ENCODE measurements around the gene CCT8L2.
"Not testable (repeated sequence)": the region's sequence is repeated elsewhere in the genome, so short reads cannot be mapped to it uniquely, and the experiment has no call there.

CCT8L2 gene, protein sequence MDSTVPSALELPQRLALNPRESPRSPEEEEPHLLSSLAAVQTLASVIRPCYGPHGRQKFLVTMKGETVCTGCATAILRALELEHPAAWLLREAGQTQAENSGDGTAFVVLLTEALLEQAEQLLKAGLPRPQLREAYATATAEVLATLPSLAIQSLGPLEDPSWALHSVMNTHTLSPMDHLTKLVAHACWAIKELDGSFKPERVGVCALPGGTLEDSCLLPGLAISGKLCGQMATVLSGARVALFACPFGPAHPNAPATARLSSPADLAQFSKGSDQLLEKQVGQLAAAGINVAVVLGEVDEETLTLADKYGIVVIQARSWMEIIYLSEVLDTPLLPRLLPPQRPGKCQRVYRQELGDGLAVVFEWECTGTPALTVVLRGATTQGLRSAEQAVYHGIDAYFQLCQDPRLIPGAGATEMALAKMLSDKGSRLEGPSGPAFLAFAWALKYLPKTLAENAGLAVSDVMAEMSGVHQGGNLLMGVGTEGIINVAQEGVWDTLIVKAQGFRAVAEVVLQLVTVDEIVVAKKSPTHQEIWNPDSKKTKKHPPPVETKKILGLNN

GRCh38 chr22:16592710-16593109 lies at the start of gene CCT8L2:
TSS of gene CCT8L2 (minus strand) at chr22:16592810. CDS start at chr22:16592550, 260 bp downstream.
- not testable (repeated sequence) for DNase-seq (ENCODE audit: low read depth); H3K4me3 ChIP-seq (replicated peaks; ENCODE audit: low read depth, low read length)

GRCh38 chr22:16635442-16635841 lies 42.8 kb upstream of the CCT8L2 start:
- not testable (repeated sequence) for H3K4me3 ChIP-seq (replicated peaks; ENCODE audit: low read depth, low read length); DNase-seq (ENCODE audit: low read depth)

DNA sequence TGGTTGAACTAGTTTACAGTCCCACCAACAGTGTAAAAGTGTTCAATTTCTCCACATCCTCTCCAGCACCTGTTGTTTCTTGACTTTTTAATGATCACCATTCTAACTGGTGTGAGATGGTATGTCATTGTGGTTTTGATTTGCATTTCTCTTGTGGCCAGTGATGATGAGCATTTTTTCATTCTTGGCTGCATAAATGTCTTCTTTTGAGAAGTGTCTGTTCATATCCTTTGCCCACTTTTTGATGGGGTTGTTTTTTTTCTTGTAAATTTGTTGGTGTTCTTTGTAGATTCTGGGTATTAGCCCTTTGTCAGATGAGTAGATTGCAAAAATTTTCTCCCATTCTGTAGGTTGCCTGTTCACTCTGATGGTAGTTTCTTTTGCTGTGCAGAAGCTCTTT lies 41.5 kb upstream of the CCT8L2 start:
- not testable (repeated sequence) for H3K4me3 ChIP-seq (replicated peaks; ENCODE audit: low read depth, low read length); DNase-seq (ENCODE audit: low read depth)

- not testable (repeated sequence) for DNase-seq (ENCODE audit: low read depth); H3K4me3 ChIP-seq (replicated peaks; ENCODE audit: low read depth, low read length)
Observed at GRCh38 chr22:16628476-16628875, 35.9 kb upstream of the CCT8L2 start.

DNA sequence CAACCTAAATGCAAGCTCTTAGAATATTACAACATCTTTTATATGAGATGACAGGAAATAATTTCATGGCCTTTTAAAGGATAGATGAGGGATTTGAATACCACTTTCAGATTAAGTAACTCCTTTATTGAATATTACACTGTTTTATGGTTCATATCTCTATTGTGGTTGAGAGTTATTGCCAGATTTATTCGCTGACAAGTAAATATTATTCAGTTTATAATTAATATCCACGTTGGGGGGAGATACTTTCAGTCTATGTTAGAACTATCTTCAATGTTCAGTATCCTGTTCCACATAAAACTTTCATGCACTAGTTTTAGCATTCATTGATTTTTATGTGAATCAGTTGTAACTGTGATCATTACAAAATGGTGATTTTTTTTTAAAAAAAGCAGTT lies 32.4 kb upstream of the CCT8L2 start:
- not testable (repeated sequence) for H3K4me3 ChIP-seq (replicated peaks; ENCODE audit: low read depth, low read length); DNase-seq (ENCODE audit: low read depth)

DNA sequence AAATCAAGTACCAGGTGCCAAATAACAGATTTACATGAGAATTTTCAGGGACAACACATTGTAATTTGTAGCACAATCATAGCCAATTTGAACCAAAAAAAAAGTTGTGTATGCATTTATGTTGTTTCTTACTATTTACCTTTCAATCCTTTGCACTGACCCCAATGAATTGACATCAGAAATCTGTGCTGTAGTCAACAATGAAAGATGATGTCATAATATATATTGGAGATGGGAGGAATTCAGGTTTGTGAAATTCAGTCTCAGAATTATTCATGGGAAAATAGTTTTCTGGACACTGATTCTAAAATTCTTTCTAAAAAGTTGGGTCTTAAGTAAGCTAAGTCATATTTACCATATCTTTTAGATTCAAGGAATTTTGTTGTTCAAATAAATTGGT lies 31.0 kb upstream of the CCT8L2 start:
- not testable (repeated sequence) for DNase-seq (ENCODE audit: low read depth); H3K4me3 ChIP-seq (replicated peaks; ENCODE audit: low read depth, low read length)

GRCh38 chr22:16617516-16617915 lies 24.9 kb upstream of the CCT8L2 start:
- H3K4me3 ChIP-seq (replicated peaks; ENCODE audit: low read depth, low read length); DNase-seq (ENCODE audit: low read depth): not testable (repeated sequence)

GRCh38 chr22:16616390-16616938 lies 23.9 kb upstream of the CCT8L2 start:
- DNase-seq (ENCODE audit: low read depth); H3K4me3 ChIP-seq (replicated peaks; ENCODE audit: low read depth, low read length): not testable (repeated sequence)

DNA sequence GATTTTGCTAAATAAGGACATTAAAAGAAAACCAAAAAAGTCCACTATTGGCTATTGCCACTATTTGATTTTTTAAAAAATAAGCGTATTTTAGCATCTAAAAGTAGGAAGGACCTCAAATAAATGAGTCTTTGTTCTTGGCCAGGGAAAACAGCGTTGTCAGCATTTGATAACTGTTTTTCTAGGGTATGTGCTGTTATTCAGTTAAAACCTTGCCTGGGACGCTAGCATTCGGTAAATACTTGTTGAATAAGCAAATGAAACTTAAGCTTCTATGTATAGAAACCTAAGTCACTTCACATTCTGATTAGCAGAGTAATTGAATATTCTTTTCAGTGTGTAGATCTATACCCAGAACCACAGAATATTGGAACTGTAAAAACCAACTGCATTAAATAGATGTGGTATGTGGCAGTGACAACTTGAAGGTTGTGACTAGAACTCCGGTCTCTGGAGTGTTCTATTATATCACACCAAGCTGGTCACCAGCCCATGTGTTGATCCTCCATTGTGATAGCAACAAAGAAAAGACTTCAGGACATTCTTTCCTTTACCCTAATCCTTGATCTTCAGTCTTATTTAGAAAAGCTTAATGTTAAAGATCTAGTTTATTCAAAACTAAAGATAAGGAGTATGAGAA lies 23.1 kb upstream of the CCT8L2 start:
- not testable (repeated sequence) for DNase-seq (ENCODE audit: low read depth)

DNA sequence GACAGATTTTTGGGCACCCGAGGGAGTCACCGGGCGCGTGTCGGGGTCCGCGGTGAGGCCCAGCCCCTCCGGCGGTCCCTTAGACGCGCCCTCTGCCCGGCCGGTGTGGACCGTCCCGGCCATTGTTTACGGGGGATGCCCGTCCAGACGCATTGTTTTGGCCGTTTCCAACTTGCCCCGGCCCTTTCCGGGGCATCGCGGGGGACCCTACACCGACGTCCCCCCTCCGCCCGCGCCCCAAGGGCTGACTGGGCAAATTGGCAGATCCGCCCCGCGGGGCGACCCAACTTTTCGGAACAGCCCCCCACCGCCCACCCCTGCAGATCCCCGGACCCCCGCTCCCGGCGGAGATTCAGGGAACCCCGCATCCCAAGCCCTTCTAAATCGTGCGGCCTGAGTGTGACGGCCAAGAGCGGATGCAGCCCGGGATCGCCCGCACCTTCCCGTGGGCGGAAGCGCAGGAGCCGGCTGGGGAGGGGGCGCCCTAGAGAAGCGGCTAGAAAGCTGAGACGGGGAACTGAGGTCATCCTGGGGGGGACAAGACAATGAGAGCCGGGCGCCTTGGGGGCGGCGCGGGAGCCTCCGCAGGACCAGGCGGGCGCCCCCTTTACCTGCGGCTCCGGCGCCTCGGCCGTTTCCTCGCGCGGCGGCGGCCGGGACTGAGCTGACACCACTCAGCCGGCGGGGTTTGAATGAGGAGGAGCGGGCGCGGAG lies 17.1 kb upstream of the CCT8L2 start:
- TF ChIP-seq, protein P1, sequence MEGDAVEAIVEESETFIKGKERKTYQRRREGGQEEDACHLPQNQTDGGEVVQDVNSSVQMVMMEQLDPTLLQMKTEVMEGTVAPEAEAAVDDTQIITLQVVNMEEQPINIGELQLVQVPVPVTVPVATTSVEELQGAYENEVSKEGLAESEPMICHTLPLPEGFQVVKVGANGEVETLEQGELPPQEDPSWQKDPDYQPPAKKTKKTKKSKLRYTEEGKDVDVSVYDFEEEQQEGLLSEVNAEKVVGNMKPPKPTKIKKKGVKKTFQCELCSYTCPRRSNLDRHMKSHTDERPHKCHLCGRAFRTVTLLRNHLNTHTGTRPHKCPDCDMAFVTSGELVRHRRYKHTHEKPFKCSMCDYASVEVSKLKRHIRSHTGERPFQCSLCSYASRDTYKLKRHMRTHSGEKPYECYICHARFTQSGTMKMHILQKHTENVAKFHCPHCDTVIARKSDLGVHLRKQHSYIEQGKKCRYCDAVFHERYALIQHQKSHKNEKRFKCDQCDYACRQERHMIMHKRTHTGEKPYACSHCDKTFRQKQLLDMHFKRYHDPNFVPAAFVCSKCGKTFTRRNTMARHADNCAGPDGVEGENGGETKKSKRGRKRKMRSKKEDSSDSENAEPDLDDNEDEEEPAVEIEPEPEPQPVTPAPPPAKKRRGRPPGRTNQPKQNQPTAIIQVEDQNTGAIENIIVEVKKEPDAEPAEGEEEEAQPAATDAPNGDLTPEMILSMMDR (IDR thresholded peaks at IDR 0.05; ENCODE audit: low read length, missing control alignments): no peak
- no peak overlapping the region for H3K4me3 ChIP-seq (replicated peaks; ENCODE audit: low read depth, low read length)

More for the DNA sequence above, 23.1 kb upstream of the CCT8L2 start:
- not testable (repeated sequence) for H3K4me3 ChIP-seq (replicated peaks; ENCODE audit: low read depth, low read length)

DNA sequence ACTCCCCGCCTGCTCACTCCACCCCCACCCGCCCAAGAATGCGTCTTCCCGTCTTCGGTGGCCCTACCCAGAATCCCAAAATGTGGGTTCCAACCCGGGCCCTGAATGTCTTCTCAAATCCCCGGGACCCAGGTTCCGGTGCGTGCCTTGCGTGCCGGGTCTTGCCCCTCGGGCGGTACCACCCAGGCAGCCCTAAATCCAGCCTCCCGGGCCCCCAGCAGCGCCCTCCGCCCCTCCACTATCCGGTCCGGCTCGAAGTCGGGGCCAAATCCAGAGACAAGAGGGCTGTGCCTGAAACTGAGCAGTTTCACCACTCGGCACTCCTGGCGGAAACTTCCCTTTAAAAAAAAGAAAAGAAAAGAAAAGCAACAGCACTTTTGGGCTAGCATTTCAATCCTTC lies 16.3 kb upstream of the CCT8L2 start:
- no peak for DNase-seq (ENCODE audit: low read depth)
- no peak overlapping the region for H3K4me3 ChIP-seq (replicated peaks; ENCODE audit: low read depth, low read length)
- TF ChIP-seq, protein P1 (IDR thresholded peaks at IDR 0.05; ENCODE audit: low read length, missing control alignments): no peak

More for the DNA sequence above, 17.1 kb upstream of the CCT8L2 start:
- DNase-seq (ENCODE audit: low read depth): no peak

- DNase-seq (ENCODE audit: low read depth); H3K4me3 ChIP-seq (replicated peaks; ENCODE audit: low read depth, low read length): not testable (repeated sequence)
Observed at GRCh38 chr22:16604257-16604998, 11.8 kb upstream of the CCT8L2 start.

GRCh38 chr22:16603770-16604242 lies 11.2 kb upstream of the CCT8L2 start:
- DNase-seq (ENCODE audit: low read depth); H3K4me3 ChIP-seq (replicated peaks; ENCODE audit: low read depth, low read length): not testable (repeated sequence)
